Liver (tissue), 9 donors: ENCODE results near the gene HAGH. TPM values are rescaled to one million over a fixed set of nuclear protein-coding genes. Genes with fewer than 3 reads are reported as not detected.

ENCODE experiments used
- DNase-seq: peaks from one replicate; pipeline ENCODE4 v3.0.0-alpha.2; 2017; ENCODE audit warnings: low spot score
- H3K27ac ChIP-seq, 2 donors: one replicate each; pipeline ENCODE4 v1.7.0; 2013; ENCODE audit warnings: inconsistent platforms in 2 of 2, low read length in 2 of 2, control low read depth in 1 of 2, low read depth in 1 of 2, mild to moderate bottlenecking in 1 of 2
- H3K27me3 ChIP-seq, 4 donors: one replicate each; pipeline versions ENCODE4 v1.6.1 to v1.7.0; 2013; ENCODE audit warnings: low read length in 3 of 4, inconsistent platforms in 1 of 4, mild to moderate bottlenecking in 1 of 4, moderate library complexity in 1 of 4; ENCODE audit not compliant: control insufficient read depth in 4 of 4, insufficient read depth in 4 of 4
- H3K36me3 ChIP-seq, 4 donors: one replicate each; pipeline versions ENCODE4 v1.6.1 to v1.7.0; 2013; ENCODE audit warnings: low read length in 3 of 4, mild to moderate bottlenecking in 3 of 4, low read depth in 1 of 4, moderate library complexity in 1 of 4; ENCODE audit not compliant: control insufficient read depth in 4 of 4, insufficient read depth in 3 of 4
- H3K4me1 ChIP-seq, 4 donors: one replicate each; pipeline versions ENCODE4 v1.6.1 to v1.7.0; 2013; ENCODE audit warnings: low read length in 3 of 4, mild to moderate bottlenecking in 3 of 4, moderate library complexity in 1 of 4; ENCODE audit not compliant: control insufficient read depth in 4 of 4, insufficient read depth in 4 of 4
- H3K4me3 ChIP-seq, 3 donors: one replicate each; pipeline versions ENCODE4 v1.6.1 to v1.7.0; 2013; ENCODE audit warnings: low read length in 3 of 3, control low read depth in 1 of 3, low read depth in 1 of 3, mild to moderate bottlenecking in 1 of 3
- H3K9ac ChIP-seq, 2 donors: one replicate each; pipeline ENCODE4 v1.7.0; 2013; ENCODE audit warnings: low read length in 2 of 2, mild to moderate bottlenecking in 2 of 2, moderate library complexity in 2 of 2, control low read depth in 1 of 2, low read depth in 1 of 2
- H3K9me3 ChIP-seq, 4 donors: one replicate each; pipeline versions ENCODE4 v1.6.1 to v1.7.0; 2013; ENCODE audit warnings: low read length in 3 of 4; ENCODE audit not compliant: control insufficient read depth in 4 of 4
- CTCF ChIP-seq: fragments of 150-350 bp; IDR thresholded peaks from 2 replicates; pipeline ENCODE4 v1.5.1; 2017; ENCODE audit warnings: improper control_type of control experiment, low read depth, low read length; ENCODE audit not compliant: missing input control
- EGR1 ChIP-seq, 2 donors: IDR thresholded peaks; 2 replicates each; pipeline ENCODE4 v1.6.1; 2016 to 2018; ENCODE audit warnings: antibody characterized with exemption in 2 of 2, low read depth in 2 of 2
- HNF4G ChIP-seq: IDR thresholded peaks from 2 replicates; pipeline ENCODE4 v1.6.1; 2016; ENCODE audit warnings: antibody characterized with exemption
- JUND ChIP-seq, 2 donors: IDR thresholded peaks; 2 replicates each; pipeline ENCODE4 v1.6.1; 2016; ENCODE audit warnings: antibody characterized with exemption in 2 of 2
- RAD21 ChIP-seq, 2 donors: IDR thresholded peaks; 2 replicates each; pipeline ENCODE4 v1.6.1; 2016; ENCODE audit warnings: antibody characterized with exemption in 2 of 2, mild to moderate bottlenecking in 2 of 2
- TAF1 ChIP-seq: conservative IDR thresholded peaks from 2 replicates; pipeline ENCODE4 v1.6.1; 2016; ENCODE audit warnings: antibody characterized with exemption, mild to moderate bottlenecking
- WGBS: extraction: QIAGEN DNeasy Blood & Tissue Kit; methylation state at CpG from one replicate; pipeline ENCODE4 v1.1.7; 2013; 5-methylcytosine and 5-hydroxymethylcytosine counted together
- polyA plus RNA-seq, 2 donors: library from polyadenylated mRNA; stranded (reverse) in 1 of 2; unstranded in 1 of 2; fragments of 200-250 nt in 1 of 2; fragments of >200 nt in 1 of 2; fragmentation: Nextera tagmentation in 1 of 2; extraction: Ambion mirVana in 1 of 2; gene quantifications; one replicate each; pipeline versions ENCODE4 v1.2.1 to v1.2.3, GENCODE V29; 2013 to 2015
- total RNA-seq, 2 donors: library from RNA; depleted of rRNA; stranded (reverse); fragments of >200 nt; gene quantifications; one replicate each; pipeline ENCODE4 v1.2.3, GENCODE V29; 2014
- TF ChIP-seq, protein P1 (sequence below): IDR thresholded peaks from 2 replicates; pipeline ENCODE4 v1.6.1; 2016; ENCODE audit warnings: antibody characterized with exemption
- TF ChIP-seq, protein P2 (sequence below): IDR thresholded peaks from 2 replicates; pipeline ENCODE4 v1.6.1; 2016; ENCODE audit warnings: antibody characterized with exemption, mild to moderate bottlenecking
- donor health status: healthy.
- donor health status: healthy.
- donor health status: healthy.
- donor health status: healthy.
- donor health status: healthy.

HAGH gene
- total and polyA plus RNA-seq, 4 donors: 169 to 252 (median 204) TPM

- peaks cover 1 to 11% (median 6%) of the 10 kb centered on the region in 4 donors for H3K4me1 ChIP-seq
- 80% methylated on average over 6 of the region's 6 CpGs for WGBS
- TF ChIP-seq CTCF (no peak), EGR1 (IDR thresholded peaks at IDR 0.05; ENCODE audit: low read depth in 2 of 2) (no peak), RAD21 (IDR thresholded peaks at IDR 0.05) (peak; percentile 29 to 53)
- TF ChIP-seq, protein P1, sequence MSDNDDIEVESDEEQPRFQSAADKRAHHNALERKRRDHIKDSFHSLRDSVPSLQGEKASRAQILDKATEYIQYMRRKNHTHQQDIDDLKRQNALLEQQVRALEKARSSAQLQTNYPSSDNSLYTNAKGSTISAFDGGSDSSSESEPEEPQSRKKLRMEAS: no peak
- TF ChIP-seq, protein P2, sequence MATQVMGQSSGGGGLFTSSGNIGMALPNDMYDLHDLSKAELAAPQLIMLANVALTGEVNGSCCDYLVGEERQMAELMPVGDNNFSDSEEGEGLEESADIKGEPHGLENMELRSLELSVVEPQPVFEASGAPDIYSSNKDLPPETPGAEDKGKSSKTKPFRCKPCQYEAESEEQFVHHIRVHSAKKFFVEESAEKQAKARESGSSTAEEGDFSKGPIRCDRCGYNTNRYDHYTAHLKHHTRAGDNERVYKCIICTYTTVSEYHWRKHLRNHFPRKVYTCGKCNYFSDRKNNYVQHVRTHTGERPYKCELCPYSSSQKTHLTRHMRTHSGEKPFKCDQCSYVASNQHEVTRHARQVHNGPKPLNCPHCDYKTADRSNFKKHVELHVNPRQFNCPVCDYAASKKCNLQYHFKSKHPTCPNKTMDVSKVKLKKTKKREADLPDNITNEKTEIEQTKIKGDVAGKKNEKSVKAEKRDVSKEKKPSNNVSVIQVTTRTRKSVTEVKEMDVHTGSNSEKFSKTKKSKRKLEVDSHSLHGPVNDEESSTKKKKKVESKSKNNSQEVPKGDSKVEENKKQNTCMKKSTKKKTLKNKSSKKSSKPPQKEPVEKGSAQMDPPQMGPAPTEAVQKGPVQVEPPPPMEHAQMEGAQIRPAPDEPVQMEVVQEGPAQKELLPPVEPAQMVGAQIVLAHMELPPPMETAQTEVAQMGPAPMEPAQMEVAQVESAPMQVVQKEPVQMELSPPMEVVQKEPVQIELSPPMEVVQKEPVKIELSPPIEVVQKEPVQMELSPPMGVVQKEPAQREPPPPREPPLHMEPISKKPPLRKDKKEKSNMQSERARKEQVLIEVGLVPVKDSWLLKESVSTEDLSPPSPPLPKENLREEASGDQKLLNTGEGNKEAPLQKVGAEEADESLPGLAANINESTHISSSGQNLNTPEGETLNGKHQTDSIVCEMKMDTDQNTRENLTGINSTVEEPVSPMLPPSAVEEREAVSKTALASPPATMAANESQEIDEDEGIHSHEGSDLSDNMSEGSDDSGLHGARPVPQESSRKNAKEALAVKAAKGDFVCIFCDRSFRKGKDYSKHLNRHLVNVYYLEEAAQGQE: no peak
- H3K27ac ChIP-seq: no peak overlapping the region
- no peak overlapping the region for H3K4me3 ChIP-seq
- peak overlapping the region in 1 of 2 donors; percentile 8 for H3K9ac ChIP-seq
- H3K36me3 ChIP-seq: no peaks in the 10 kb centered on the region
- no peaks in the 10 kb centered on the region for H3K9me3 ChIP-seq
- H3K27me3 ChIP-seq: no peaks in the 10 kb centered on the region
- no peak for DNase-seq
Observed at GRCh38 chr16:1865902-1866690, 39.5 kb upstream of the HAGH start.

- H3K4me1 ChIP-seq: peaks cover 0 to 3% (median 1%) of the 10 kb centered on the region in 4 donors
- no peaks in the 10 kb centered on the region for H3K36me3 ChIP-seq
- TF ChIP-seq JUND (IDR thresholded peaks at IDR 0.05) (no peak), EGR1 (IDR thresholded peaks at IDR 0.05; ENCODE audit: low read depth in 2 of 2) (no peak), TAF1 (no peak), HNF4G (no peak), RAD21 (IDR thresholded peaks at IDR 0.05) (peak; percentile 72 to 75), CTCF (peak; percentile 40)
- H3K27ac ChIP-seq: no peak overlapping the region
- no peak overlapping the region for H3K4me3 ChIP-seq
- H3K27me3 ChIP-seq: no peaks in the 10 kb centered on the region
- no peaks in the 10 kb centered on the region for H3K9me3 ChIP-seq
- H3K9ac ChIP-seq: no peak overlapping the region
- 16% methylated on average over 4 of the region's 4 CpGs for WGBS
- DNase-seq: no peak
Observed at GRCh38 chr16:1863681-1864460, 37.2 kb upstream of the HAGH start.
